Dedifferentiated amniotic fluid mesenchymal stem cell (primary cell): ENCODE data around the gene OR2A2.

Source experiments
- DNase-seq: peaks from one replicate; pipeline ENCODE4 v3.0.0-alpha.2; 2016; ENCODE audit errors: extremely low spot score

Gene OR2A2

DNA sequence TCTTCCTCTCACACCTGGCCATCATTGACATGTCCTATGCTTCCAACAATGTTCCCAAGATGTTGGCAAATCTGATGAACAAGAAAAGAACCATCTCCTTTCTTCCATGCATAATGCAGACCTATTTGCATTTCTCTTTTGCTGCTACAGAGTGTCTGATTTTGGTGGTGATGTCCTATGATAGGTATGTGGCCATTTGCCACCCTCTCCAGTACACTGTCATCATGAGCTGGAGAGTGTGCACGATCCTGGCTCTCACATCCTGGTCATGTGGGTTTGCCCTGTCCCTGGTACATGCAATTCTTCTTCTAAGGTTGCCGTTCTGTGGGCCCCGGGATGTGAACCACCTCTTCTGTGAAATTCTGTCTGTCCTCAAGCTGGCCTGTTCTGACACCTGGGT lies 32.8 kb downstream of the OR2A2 start:
- no peak for DNase-seq

DNA sequence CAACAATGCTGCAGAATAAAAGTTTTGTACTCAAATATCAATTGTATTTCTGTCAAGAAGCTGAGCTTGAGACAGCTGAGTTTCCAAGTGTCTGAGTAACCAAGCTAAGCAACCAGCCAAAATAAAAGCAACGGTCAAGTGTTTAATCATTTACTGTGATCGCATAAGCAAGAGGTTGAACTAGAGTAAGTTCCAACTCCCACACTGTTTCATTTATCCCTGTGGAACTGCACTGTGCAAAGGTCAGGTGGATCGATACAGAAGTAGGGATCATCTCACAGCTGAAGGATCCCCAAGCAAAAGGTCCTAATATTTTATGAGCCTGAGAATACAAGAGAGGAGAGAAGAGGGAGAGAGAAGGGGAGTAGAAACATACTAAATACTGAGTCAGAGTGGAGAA lies 35.0 kb downstream of the OR2A2 start:
- DNase-seq: no peak

DNA sequence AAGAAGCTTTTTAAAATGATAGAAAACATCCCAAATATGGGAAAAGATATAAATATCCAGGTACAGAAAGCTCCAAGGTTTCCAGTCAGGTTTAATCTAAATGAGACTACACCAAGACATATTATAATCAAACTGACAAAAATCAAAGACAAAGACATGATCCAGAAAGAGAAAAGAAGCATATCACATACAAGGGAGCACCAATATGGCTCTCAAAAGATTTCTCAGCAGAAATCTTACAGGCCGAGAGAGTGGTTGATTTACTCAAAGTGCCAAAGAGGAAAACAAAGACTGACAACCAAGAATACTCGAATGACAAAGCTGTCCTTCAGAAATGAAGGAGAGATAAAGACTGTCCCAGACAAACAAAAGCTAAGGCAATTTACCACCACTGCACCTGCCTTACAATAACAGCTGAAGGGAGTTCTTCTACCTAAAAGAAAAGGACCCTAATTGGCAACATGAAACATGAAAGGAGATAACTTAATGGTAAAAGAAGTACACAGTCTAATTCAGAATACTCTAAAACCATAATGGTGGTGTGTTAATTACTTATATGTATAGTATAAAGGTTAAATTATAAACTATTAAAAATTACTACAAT lies 38.9 kb downstream of the OR2A2 start:
- no peak for DNase-seq

DNA sequence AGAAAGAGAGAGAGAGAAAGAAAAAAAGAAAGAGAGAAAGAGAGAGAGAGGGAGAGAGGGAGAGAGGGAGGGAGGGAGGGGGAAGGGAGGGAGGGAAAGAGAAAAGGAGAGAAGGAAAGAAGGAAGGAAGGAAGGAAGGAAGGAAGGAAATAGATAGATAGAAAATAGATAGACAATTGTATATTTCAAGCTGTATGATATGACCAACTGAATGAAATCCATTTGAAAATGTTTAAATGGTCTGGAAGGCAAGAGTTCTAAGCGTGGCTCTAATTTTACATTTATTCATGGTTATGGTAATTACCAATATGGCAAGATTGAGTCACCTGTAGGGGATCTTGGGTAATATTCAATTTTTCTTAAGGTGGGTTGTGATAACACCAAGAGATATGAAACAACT lies 49.5 kb downstream of the OR2A2 start:
- no peak for DNase-seq
